ENCODE measurements around the gene FBLN2.

FBLN2 gene

GRCh38 chr3:13605555-13605954 is 56.6 kb downstream of the FBLN2 start:
- DNase-seq (ENCODE audit: low spot score), result no peak

- no peak for DNase-seq (ENCODE audit: low spot score)
These were observed 59.1 kb downstream of the FBLN2 start for GRCh38 chr3:13607821-13608597.

- no peak for DNase-seq (ENCODE audit: low spot score)
These were observed 60.2 kb downstream of the FBLN2 start for GRCh38 chr3:13608969-13609725.

- DNase-seq (ENCODE audit: low spot score), result no peak
These were observed 61.2 kb downstream of the FBLN2 start for GRCh38 chr3:13610006-13610570.

- no peak for DNase-seq (ENCODE audit: low spot score)
These were observed 62.3 kb downstream of the FBLN2 start for GRCh38 chr3:13611221-13611620.

GRCh38 chr3:13612829-13613228 is 63.9 kb downstream of the FBLN2 start:
- no peak for DNase-seq (ENCODE audit: low spot score)

GRCh38 chr3:13613343-13614190 is 64.6 kb downstream of the FBLN2 start:
- no peak for DNase-seq (ENCODE audit: low spot score)

- DNase-seq (ENCODE audit: low spot score), result no peak
These were observed 65.7 kb downstream of the FBLN2 start for GRCh38 chr3:13614607-13615006.

GRCh38 chr3:13615019-13615528 is 66.1 kb downstream of the FBLN2 start:
- no peak for DNase-seq (ENCODE audit: low spot score)

- DNase-seq (ENCODE audit: low spot score), result no peak
These were observed 67.4 kb downstream of the FBLN2 start for GRCh38 chr3:13616359-13616758.

- DNase-seq (ENCODE audit: low spot score), result no peak
These were observed 68.3 kb downstream of the FBLN2 start for GRCh38 chr3:13617097-13617738.

- DNase-seq (ENCODE audit: low spot score), result no peak
These were observed 69.1 kb downstream of the FBLN2 start for GRCh38 chr3:13617981-13618380.

- no peak for DNase-seq (ENCODE audit: low spot score)
These were observed 69.9 kb downstream of the FBLN2 start for GRCh38 chr3:13618836-13619235.

GRCh38 chr3:13619661-13620230 is 70.8 kb downstream of the FBLN2 start:
- no peak for DNase-seq (ENCODE audit: low spot score)

GRCh38 chr3:13620281-13620680 is 71.4 kb downstream of the FBLN2 start:
- no peak for DNase-seq (ENCODE audit: low spot score)

GRCh38 chr3:13620776-13621365 is 71.9 kb downstream of the FBLN2 start:
- DNase-seq (ENCODE audit: low spot score), result no peak

- DNase-seq (ENCODE audit: low spot score), result no peak
These were observed 72.7 kb downstream of the FBLN2 start for GRCh38 chr3:13621381-13622221.

- DNase-seq (ENCODE audit: low spot score), result no peak
These were observed 73.4 kb downstream of the FBLN2 start for GRCh38 chr3:13622356-13622755.

- DNase-seq (ENCODE audit: low spot score), result no peak
These were observed 74.3 kb downstream of the FBLN2 start for GRCh38 chr3:13623101-13623654.
